ENCODE results near the gene SIGLEC9. TPM values are rescaled to one million over a fixed set of nuclear protein-coding genes. Genes with fewer than 3 reads are reported as not detected.
A peak's percentile ranks its signal among the peaks of the same experiment; 100 is the strongest.
"Not testable (repeated sequence)": the region's sequence is repeated elsewhere in the genome, so short reads cannot be mapped to it uniquely, and the experiment has no call there.

The SIGLEC9 gene
- total RNA-seq, 2 experiments from 2014 or later: 1.3 to 1.6 TPM

- no peaks in the 10 kb centered on the region for H3K9me3 Mint-ChIP-seq
- no peak within 1 kb of the TSS for H3K4me3 Mint-ChIP-seq
- H3K4me1 Mint-ChIP-seq: peaks cover 12% of the 10 kb centered on the region
- no peak for DNase-seq
- H3K27ac Mint-ChIP-seq: no peak within 1 kb of the TSS
- H3K36me3 Mint-ChIP-seq: no peaks in the 10 kb centered on the region
- no peaks in the 10 kb centered on the region for H3K27me3 Mint-ChIP-seq
These were observed 17.4 kb downstream of the SIGLEC9 start, which contains the start of gene SIGLEC7 for GRCh38 chr19:51142119-51142518. TSS of gene SIGLEC7 (plus strand) at chr19:51142301. CDS start at chr19:51142370, 69 bp downstream.

- H3K4me3 Mint-ChIP-seq, H3K4me1 Mint-ChIP-seq, DNase-seq, H3K27me3 Mint-ChIP-seq, H3K36me3 Mint-ChIP-seq, H3K9me3 Mint-ChIP-seq, H3K27ac Mint-ChIP-seq: not testable (repeated sequence)
These were observed 18.2 kb downstream of the SIGLEC9 start for GRCh38 chr19:51142809-51143475.

- H3K4me3 Mint-ChIP-seq: no peak overlapping the region
- peaks cover 2% of the 10 kb centered on the region for H3K4me1 Mint-ChIP-seq
- H3K36me3 Mint-ChIP-seq: no peaks in the 10 kb centered on the region
- H3K27me3 Mint-ChIP-seq: no peaks in the 10 kb centered on the region
- H3K27ac Mint-ChIP-seq: no peak overlapping the region
- no peak for DNase-seq
- no peaks in the 10 kb centered on the region for H3K9me3 Mint-ChIP-seq
These were observed 18.8 kb downstream of the SIGLEC9 start for GRCh38 chr19:51143486-51143885.

GRCh38 chr19:51144482-51145045, 19.9 kb downstream of the SIGLEC9 start:
- Mint-ChIP-seq H3K27ac (no peak overlapping the region), H3K4me3 (no peak overlapping the region), H3K36me3 (no peaks in the 10 kb centered on the region), H3K9me3 (no peaks in the 10 kb centered on the region), H3K4me1 (peaks cover 2% of the 10 kb centered on the region), H3K27me3 (no peaks in the 10 kb centered on the region)
- no peak for DNase-seq

- no peaks in the 10 kb centered on the region for H3K36me3 Mint-ChIP-seq
- no peak for DNase-seq
- H3K9me3 Mint-ChIP-seq: no peaks in the 10 kb centered on the region
- H3K4me3 Mint-ChIP-seq: no peak overlapping the region
- peaks cover 2% of the 10 kb centered on the region for H3K4me1 Mint-ChIP-seq
- H3K27ac Mint-ChIP-seq: no peak overlapping the region
- no peaks in the 10 kb centered on the region for H3K27me3 Mint-ChIP-seq
These were observed 21.3 kb downstream of the SIGLEC9 start for GRCh38 chr19:51145916-51146493.

GRCh38 chr19:51146751-51147150, 22.0 kb downstream of the SIGLEC9 start:
- no peak for DNase-seq
- no peak overlapping the region for H3K27ac Mint-ChIP-seq
- H3K4me3 Mint-ChIP-seq: no peak overlapping the region
- H3K4me1 Mint-ChIP-seq: no peaks in the 10 kb centered on the region
- no peaks in the 10 kb centered on the region for H3K9me3 Mint-ChIP-seq
- no peaks in the 10 kb centered on the region for H3K36me3 Mint-ChIP-seq
- H3K27me3 Mint-ChIP-seq: no peaks in the 10 kb centered on the region

- no peak for DNase-seq
- Mint-ChIP-seq H3K9me3 (no peaks in the 10 kb centered on the region), H3K4me1 (no peaks in the 10 kb centered on the region), H3K27me3 (no peaks in the 10 kb centered on the region), H3K36me3 (no peaks in the 10 kb centered on the region), H3K4me3 (no peak overlapping the region), H3K27ac (no peak overlapping the region)
These were observed 23.0 kb downstream of the SIGLEC9 start for GRCh38 chr19:51147663-51148062.

- Mint-ChIP-seq H3K4me3 (no peak overlapping the region), H3K27ac (no peak overlapping the region), H3K4me1 (no peaks in the 10 kb centered on the region), H3K9me3 (no peaks in the 10 kb centered on the region), H3K36me3 (no peaks in the 10 kb centered on the region), H3K27me3 (no peaks in the 10 kb centered on the region)
- DNase-seq: no peak
These were observed 23.9 kb downstream of the SIGLEC9 start for GRCh38 chr19:51148580-51148979.

GRCh38 chr19:51150627-51151026, 25.9 kb downstream of the SIGLEC9 start:
- Mint-ChIP-seq H3K4me3 (no peak overlapping the region), H3K27ac (no peak overlapping the region), H3K9me3 (no peaks in the 10 kb centered on the region), H3K36me3 (no peaks in the 10 kb centered on the region), H3K27me3 (no peaks in the 10 kb centered on the region), H3K4me1 (no peaks in the 10 kb centered on the region)
- no peak for DNase-seq

GRCh38 chr19:51156710-51157109, 32.0 kb downstream of the SIGLEC9 start:
- Mint-ChIP-seq H3K27ac (no peak overlapping the region), H3K4me3 (no peak overlapping the region), H3K4me1 (peaks cover 3% of the 10 kb centered on the region), H3K9me3 (no peaks in the 10 kb centered on the region), H3K27me3 (no peaks in the 10 kb centered on the region), H3K36me3 (no peaks in the 10 kb centered on the region)
- DNase-seq: no peak

- Mint-ChIP-seq H3K27me3 (no peaks in the 10 kb centered on the region), H3K9me3 (no peaks in the 10 kb centered on the region), H3K27ac (no peak overlapping the region)
These were observed 32.6 kb downstream of the SIGLEC9 start for GRCh38 chr19:51157265-51157664.

GRCh38 chr19:51158474-51159129, 33.9 kb downstream of the SIGLEC9 start:
- peak; percentile 61 for DNase-seq
- Mint-ChIP-seq H3K4me1 (peaks cover 3% of the 10 kb centered on the region), H3K27me3 (no peaks in the 10 kb centered on the region), H3K9me3 (no peaks in the 10 kb centered on the region), H3K27ac (no peak overlapping the region), H3K4me3 (no peak overlapping the region), H3K36me3 (no peaks in the 10 kb centered on the region)

More at GRCh38 chr19:51157265-51157664, 32.6 kb downstream of the SIGLEC9 start:
- DNase-seq: no peak
- Mint-ChIP-seq H3K4me3 (no peak overlapping the region), H3K4me1 (peaks cover 3% of the 10 kb centered on the region), H3K36me3 (no peaks in the 10 kb centered on the region)

GRCh38 chr19:51159656-51160055, 35.0 kb downstream of the SIGLEC9 start:
- Mint-ChIP-seq H3K4me3 (no peak overlapping the region), H3K9me3 (no peaks in the 10 kb centered on the region), H3K27me3 (no peaks in the 10 kb centered on the region), H3K36me3 (no peaks in the 10 kb centered on the region), H3K4me1 (peaks cover 3% of the 10 kb centered on the region), H3K27ac (no peak overlapping the region)
- DNase-seq: no peak

GRCh38 chr19:51161266-51161665, 36.6 kb downstream of the SIGLEC9 start:
- Mint-ChIP-seq H3K9me3 (no peaks in the 10 kb centered on the region), H3K27me3 (no peaks in the 10 kb centered on the region), H3K36me3 (no peaks in the 10 kb centered on the region), H3K4me1 (peaks cover 3% of the 10 kb centered on the region), H3K4me3 (no peak overlapping the region), H3K27ac (no peak overlapping the region)
- no peak for DNase-seq

- H3K27me3 Mint-ChIP-seq: no peaks in the 10 kb centered on the region
- H3K4me3 Mint-ChIP-seq: no peak overlapping the region
- no peak overlapping the region for H3K27ac Mint-ChIP-seq
These were observed 37.3 kb downstream of the SIGLEC9 start for GRCh38 chr19:51161867-51162496.

More at GRCh38 chr19:51161867-51162496, 37.3 kb downstream of the SIGLEC9 start:
- DNase-seq: no peak
- Mint-ChIP-seq H3K36me3 (no peaks in the 10 kb centered on the region), H3K4me1 (peaks cover 6% of the 10 kb centered on the region), H3K9me3 (no peaks in the 10 kb centered on the region)

All from activated naive CD8-positive, alpha-beta T cell treated with anti-CD3 and anti-CD28 coated beads for 36 hours (primary cell).